ENCODE results near the gene SNED1.
A peak's percentile ranks its signal among the peaks of the same experiment; 100 is the strongest.

The SNED1 gene

DNA sequence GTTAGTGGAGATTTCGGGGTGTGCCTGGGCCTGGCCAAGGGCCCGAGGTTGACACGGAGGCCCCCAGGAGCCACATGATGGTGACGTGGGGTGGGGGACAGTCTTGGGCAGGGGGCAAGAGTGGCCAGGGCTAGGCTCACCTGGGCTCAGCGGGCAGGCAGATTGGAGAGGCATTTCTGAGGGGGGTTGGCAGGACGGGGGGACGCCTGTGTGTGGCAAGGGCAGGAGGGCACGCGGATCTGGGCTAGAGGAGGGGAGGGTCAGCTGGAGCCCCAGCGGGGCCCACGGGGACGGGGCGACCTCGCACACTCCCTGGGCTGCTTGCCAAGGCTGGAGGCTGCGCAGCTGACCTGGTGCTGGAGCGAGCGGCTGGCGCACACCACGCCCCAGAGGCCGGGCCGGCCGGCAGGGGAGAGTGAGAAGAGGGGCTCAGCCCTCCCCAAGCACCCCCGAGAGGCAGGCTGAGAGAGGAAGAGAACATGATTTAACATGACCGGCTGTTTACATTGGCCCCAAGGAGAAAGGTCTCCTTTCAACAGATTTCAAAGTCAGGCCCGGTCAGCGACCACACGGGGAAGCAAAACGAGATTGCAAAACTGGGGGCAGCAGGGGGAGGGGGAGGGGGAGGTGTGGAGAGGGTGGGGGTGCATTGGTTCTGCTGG lies 38.0 kb upstream of the SNED1 start:
- no peak for DNase-seq

DNA sequence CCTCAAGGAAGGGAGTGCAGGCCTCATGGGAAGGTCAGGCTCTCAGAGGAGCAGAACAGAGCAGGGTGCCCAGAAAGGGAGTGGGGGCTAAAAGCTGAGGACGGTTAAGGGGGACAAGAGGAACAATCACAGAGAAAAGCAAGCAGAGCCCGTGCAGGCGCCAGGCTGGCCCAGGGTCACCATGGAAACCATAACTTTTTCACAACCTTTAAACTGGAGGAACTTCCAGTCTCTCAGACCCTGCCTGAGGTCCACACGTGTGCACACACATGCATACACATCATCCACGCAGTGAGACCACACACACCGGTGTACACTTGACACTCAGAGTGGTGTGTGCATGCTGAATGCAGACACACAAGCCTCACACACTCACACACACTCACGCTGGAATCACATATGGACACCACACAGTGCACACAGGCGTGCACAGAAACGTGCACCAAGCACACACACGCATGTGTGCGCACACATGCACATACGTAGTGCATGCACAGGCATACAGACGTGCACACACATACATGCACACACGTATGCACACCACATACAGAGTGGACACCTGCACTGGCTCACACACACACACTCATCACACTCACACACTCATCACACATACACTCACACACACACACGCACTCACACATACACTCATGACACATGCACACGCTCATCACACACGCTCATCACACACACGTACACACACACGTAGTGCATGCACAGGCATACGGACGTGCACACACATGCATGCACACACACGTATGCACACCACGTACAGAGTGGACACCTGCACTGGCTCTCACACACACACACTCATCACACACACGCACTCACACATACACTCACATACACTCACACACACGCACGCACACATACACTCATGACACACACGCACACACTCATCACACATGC lies 37.2 kb upstream of the SNED1 start:
- DNase-seq: no peak

DNA sequence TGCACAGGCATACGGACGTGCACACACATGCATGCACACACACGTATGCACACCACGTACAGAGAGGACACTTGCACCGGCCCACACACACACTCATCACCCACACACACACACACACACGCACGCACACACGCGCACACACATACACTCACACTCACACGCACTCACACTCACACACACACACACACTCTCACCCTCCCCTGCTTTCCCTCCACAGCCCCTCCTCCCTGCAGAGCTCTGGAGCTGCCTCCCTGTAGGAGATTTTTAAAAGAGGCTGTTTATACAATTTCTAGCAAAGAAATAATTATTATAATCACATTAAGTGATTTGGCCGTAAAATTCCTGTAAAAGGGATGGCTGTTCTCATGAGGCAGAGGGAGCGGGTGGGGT lies 36.5 kb upstream of the SNED1 start:
- no peak for DNase-seq

DNA sequence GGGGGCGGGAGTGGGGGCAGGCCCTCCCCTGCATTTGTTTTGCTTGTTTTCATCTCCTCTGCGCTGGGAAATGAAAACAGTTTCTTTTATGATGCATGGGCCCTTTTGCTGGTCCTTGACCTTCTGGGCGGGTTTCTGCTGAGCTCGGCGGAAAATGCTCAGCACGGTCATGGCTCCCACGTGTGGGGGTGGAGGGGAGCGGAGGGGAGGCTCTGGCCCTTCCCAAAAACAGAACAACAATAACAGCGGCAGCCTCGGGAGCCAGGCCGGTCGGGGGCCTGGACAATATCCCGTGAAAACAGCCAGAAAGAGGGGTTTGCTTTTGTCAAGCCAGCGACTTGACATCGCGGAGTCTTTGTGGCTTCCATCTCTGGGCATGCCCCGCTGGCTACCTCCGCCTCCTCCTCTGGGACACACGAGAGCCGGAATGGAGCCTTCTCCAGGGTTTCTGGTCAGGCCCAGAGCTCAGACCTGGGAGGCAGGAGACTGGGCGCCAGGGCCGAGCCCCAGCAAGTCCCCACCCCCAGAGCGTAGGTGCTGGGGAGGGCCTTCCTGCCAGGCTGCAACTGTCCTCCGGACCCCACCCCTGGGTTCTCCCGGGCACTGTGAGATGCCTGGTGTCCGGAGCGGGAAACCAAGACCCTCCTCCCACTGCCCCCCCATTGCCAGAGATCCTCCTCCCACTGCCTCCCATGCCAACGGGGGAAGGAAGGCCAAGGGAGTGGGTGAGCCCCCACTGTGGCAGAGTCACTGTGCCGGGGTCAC lies 35.9 kb upstream of the SNED1 start:
- peak; percentile 56 for DNase-seq

DNA sequence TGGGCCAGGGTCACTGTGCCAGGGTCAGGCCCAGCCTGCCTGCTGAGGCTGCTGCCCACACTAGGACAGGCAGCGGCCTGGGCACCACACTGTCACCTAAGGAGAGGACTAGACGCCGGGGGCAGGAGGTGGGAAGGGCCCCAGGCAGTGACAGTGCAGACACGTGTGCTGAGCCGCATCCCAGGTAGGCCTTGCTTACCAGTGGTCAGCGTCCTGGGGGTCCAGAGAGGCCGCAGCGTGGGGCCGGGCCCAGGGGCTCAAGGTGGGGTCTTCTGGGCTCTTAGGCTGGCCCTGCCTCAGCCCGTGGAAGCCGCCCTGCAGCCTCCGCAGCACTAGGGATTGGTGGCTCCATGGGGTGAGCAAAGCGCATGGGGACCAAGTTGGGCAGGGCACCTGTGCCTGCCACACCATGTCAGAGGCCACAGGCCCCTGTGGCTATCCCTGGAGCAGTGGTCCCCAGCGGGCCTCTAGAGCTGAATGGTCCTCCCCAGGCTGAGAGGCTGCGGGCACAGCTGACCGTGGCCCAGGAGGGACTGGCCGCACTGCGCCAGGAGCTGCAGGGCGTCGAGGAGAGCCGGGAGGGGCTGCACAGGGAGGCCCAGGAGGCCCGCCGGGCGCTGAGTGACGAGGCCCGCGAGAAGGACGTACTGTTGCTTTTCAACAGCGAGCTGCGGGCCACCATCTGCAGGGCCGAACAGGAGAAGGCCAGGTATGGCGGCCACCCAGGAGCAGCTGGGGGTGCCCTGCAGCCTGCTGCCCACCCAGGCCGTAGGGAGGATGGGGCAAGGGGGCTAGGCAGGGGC lies 35.2 kb upstream of the SNED1 start:
- no peak for DNase-seq

DNA sequence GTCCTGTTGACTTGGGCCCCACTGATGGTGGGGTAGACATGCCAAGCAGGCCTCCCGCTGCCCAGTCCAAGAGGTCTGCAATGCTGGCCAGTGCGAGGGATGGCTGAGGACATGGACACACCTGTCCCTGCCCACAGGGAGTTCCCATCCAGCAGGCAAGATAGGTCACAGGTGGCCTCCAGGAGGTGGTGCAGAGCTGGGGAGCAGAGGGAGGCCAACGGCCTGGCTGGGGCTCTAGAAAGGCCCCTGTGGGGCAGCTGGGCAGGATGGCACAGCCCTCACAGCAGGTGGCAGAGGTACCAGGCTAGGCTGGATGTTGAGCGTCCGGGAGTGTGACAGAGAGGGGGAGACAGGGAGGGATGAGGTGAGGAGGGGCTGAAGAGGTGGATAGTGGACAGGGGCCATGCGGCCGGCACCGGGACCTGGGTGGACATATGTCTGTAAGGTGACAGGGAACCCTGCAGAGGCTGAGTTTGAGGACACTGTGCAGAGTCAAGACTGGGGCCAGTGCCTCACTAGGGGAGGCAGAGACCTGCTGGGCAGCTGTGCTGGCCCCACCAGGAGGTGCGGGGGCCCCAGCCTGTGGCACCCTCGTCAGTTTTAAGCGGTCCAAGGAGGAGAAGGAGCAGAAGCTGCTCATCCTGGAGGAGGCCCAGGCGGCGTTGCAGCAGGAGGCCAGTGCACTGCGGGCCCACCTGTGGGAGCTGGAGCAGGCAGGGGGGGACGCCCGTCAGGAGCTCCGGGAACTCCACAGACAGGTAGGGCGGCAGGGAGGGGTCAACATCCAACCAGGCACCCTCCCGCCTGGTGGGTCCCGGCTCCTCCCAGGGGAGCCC lies 34.3 kb upstream of the SNED1 start:
- DNase-seq: no peak

DNA sequence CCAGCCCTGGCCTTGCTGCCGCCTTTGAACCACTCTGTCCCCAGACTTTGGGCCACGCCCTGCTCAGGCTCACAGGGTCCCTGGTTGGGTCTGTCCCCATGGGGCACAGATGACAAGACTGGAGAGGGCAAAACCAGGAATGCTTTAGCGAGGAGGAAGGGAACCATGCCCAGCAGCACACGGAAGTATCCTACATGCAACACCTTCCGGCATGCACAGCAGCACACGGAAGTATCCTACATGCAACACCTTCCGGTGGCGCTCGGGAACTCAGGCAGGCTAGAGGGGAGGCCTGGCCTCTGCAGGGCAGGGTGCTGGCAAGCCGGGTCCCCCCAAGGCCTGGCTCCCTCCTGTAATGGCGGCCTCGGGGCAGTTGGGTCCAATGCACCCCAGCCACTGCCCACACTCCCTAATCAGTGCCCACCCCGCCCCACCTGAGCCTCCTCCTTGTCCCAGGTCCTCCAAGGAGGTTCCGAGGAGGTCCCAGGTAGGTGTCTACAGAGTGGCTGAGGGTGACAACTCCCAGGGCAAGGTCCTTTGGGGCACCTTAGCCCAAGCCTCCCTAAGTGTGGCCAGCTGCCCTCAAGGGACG lies 33.6 kb upstream of the SNED1 start:
- no peak for DNase-seq

DNA sequence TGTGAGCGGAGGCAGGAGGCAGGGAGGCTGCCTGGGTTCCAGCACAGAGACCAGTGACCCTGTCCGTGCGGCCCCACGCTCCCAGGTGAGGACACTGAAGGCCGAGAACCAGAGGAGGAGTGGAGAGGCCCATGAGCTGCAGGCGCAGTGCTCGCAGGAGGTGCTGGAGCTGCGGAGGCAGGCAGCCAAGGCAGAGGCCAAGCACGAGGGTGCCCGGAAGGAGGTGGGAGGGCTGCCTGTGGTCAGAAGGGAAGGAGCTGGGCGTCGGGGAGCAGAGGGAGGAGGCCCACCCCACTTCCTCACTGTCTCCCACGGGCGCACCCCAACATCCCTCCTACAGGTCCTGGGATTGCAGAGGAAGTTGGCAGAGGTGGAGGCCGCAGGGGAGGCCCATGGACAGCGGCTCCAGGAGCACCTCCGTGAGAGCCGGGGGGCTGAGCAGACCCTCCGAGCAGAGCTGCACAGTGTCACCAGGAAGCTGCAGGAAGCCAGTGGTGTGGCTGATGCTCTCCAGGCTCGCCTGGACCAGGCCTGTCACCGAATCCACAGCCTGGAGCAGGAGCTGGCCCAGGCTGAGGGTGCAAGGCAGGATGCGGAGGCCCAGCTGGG lies 33.0 kb upstream of the SNED1 start:
- no peak for DNase-seq

DNA sequence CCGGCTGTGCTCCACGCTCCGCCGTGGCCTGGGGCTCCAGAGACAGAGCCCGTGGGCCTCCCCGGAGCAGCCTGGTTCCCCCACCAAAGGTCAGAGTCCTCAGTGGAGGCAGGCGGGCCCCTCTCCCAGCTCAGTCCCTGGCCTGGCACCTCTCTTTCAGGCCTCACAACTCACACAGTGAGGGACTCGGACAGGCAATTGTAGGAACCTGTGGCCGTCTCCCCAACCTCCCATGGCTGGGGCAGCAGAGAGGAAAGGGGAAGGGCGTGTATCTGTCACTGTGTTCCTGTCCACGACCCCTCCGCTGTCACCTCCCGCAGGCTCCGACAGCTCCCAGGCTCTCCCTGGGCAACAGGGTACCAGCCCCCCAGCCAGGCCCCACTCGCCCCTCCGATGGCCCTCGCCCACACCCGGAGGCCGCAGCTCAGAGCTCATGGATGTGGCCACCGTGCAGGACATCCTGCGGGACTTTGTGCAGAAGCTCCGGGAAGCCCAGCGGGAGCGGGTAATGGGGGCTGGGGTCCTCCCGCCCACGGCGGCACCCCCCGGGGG lies 32.4 kb upstream of the SNED1 start:
- DNase-seq: no peak

DNA sequence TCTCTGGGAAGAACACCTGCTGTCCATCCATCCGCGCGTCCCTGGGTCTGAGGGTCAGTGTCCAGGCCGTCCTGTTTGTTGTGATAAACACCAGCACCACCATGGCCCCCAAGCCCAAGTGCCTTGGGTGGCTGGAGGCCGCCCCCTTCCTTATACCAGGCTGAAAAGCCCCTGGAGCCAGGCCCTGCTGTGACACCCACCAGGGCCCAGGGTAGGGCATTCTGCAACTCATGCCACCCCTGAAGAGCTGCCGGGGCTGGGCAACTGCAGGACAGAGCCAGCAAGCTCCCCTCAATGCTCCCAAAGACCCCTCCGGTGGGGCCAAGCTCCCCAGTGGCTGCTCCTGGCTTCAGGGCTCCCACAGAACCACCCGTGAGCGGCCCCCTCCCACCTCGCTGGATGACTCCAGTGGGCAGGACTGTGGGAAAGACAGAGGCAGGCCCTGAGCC lies 31.9 kb upstream of the SNED1 start:
- no peak for DNase-seq

DNA sequence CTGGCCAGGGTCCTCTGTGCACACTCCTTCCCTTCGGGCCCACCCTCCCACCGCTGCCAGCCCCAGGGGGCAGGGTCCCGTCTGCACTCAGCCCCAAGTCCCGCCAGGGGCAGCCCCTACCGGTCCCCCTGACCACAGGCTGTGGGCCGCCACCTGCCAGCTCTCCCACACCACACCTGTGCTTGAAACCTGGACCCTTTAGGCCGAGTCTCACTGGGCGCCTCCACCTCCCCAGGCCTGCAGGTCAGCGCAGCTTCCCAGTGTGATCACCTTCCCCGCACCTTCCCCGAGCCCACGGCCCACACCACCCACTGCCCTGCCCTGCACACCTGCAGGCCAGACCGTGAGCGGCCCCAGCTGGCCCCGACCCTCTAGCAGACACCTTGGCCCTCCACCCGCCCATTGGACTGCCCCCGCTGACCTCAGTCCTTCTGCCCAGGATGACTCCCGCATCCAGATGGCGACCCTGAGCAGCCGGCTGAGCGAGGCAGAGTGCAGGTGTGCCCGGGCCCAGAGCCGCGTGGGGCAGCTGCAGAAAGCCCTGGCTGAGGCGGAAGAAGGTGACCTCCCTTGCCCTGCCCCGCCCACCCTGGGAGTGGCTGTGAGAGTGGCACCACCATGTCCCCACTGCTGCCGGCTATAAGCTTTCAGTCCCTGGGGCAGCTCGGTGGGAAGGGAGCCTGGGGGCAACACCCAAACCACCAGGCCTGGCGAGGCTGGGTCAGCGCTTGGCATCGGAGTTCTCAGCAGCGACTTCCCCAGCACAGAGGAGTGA lies 31.3 kb upstream of the SNED1 start:
- DNase-seq: no peak

DNA sequence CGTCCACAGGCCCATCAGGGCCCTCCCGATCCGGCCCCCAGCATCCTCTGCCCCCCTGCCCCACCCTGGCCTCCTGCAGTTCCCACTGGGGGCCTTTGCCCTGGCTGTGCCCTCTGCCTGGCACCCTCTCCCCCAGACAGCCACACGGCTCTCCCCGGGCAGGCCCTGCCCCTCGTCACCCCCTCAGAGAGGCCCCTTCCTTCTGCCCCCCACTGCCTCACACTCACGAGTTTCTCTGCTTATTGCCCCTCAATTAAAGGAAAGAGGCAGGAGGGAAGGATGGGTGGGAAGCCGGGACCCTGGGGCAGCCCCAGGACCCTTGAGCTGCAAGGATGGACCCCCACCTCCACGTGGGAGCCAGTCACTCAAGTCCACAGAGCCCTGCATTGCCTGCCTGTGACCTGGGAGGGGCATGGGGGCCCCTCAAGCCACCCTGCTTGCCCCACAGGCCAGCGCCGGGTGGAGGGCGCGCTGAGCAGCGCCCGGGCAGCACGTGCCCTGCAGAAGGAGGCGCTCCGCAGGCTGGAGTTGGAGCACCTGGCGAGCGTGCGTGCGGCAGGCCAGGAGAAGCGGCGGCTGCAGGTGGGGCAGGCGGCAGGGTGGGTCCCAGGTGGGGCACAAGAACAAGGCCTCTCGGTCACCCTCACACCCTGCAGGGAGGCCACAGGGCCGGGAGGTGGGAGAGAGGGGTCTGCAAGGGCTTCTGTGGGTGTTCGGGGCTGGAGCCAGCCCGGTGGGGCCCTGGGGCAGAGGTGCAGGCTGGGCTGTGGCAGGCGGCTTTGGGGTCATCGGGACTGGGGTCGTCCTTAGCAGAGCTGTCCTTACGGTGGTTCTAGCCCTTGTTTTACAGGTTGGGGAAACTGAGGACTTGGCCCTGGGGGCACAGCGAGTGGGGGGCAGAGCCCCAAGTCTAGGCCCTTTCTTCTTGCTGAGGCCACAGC lies 30.5 kb upstream of the SNED1 start:
- DNase-seq: no peak

DNA sequence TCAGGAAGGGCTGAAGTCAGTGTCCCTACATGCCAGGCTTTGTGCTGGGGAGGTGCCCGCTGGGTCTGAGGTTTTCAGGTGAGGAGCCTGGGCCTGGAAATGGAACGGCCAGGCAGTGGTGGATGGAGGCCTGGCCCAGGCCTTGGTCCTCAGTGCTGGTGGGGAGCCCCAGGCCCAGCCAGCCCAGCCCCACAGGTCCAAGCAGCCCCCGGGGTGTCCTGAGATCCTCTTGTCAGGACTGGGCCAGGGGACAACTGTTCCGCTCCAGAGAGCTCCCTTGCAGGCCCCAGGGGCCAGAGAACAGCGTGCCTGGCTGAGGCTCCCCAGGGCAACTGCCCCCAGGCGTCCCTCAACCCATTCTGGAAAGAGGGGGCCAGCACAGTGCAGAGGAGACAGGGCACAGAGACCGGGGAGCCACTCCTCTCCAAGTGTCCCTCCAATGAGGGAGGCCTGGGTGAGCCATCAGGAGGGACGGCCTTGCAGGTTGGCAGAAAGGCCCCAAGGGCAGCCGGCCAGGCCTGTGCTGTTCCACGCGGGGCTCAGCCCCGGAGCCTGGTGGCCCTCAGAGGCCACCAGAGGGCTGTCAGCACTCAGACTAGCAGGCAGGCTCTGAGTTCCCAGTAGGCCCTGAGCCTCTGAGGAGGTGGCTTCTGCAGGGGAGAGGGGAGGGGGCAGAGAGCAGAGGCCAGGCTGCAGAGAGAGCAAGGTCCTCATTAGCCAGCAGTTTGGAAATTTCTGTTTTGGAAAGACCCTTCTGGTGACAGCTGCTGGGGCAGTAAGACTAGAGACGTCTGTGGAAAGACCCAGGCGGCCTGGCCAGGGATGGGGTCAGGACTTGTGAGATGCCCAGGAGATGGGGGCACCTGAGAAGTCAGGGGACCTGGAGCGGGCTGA lies 29.4 kb upstream of the SNED1 start:
- no peak for DNase-seq

DNA sequence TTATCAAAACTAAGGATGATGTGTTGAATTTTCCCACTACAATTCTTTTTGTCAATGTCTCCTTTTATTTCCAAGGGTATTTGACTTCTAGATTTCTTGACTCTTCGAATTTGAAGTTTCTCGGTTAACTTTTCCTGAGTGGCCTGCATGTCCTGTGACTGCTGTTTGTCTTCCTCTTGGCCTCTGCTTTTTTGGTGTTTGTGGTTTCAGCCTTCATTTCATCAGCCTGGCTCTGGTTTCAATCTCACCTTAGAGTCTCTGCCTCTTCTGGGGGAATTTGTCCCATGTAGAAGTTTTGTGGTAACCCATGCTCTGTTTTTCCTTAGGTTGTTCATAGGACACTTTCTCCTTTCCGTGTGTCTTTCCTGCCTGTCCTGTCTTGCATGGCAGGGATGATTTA lies 28.3 kb upstream of the SNED1 start:
- no peak for DNase-seq

DNA sequence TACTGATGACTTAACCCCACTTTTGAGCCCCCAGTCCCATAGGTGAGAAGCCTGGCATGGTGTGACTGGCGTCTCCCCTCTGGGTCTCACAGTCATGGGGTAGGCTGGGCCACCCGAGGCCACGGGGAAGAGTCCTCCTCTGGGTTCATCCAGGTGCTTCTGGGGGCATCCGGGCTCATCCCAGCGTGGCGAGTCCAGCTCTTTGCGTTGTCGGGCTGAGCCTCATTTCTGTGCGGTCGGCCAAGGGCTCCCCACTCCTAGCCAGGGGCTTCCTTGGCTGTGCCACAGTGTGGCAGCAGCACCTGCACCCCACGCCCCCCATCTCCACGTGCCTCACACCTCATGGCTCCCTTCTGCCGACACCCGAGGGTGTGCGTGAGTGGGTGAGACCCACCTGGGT lies 27.6 kb upstream of the SNED1 start:
- no peak for DNase-seq

DNA sequence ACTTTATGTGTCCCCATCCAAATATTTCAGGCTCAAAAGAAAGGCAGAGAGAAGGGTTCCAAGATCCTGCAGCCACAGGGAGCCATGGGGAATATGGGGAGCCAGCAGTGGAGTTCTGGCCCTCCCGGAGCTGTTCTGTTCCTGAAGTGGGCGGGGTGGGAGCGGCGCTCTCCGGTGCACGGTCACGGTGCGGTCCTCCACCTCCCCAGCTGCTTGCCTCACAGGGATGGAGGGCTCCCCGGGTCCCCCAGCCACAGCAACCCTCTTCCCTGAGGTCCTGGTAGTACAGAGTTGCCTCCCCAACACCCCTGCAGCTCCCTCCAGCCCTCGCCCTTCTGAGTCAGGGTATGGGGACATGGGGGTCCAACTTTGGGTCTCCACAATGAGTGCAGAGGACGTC lies 26.2 kb upstream of the SNED1 start:
- no peak for DNase-seq

All from DMS79 (cell line).